ENCODE data around the gene RIMBP2.

Gene RIMBP2

GRCh38 chr12:130493951-130494350 lies 222.1 kb downstream of the RIMBP2 start:
- TF ChIP-seq GATA2 (IDR thresholded peaks at IDR 0.05; ENCODE audit: low read depth, low read length) (no peak), GATA3 (IDR thresholded peaks at IDR 0.05; ENCODE audit: low read depth, low read length) (no peak)

DNA sequence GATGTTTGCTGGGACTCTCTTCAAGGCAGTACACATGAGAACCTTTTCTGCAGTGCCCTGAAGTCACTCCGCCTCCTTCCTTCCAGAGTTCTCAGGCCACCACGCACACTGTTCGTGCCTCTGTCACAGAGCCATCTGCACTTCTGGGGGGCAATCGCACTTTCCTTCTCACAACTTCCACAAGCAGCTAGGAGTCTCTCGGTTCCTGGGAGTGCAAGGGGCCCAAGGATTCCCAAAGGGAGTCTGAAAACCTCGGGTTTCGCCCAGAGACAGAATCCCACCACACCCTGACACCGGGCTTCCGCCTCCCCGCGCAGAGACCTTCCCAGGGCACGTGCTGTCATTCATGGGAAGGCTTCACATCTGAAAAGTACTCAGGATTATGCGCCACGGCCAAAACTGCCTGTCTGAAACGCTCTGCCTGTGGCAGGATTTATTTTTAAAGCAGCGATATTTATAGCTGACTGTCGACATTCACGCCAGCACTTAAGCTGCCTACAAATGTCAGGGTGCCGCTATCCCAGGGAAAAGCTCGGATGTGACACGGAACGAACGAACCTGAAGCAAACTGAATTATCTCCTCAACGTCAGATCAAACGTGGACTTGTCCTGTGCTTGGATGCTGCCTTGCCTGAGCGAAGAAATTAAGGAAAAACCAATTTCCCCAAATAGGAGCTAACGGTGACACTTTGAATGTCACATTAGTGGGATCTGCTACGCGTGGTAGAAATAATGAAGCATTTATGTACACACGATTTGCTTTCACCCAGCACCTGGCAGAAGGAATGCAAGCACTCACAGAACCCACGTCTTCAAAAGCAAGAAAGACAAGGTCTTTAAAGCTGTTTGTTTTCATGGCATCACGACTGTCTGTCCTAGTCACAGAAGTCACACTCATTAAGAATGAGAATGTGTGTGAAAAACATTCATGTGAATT lies 224.4 kb downstream of the RIMBP2 start:
- TF ChIP-seq GATA2 (IDR thresholded peaks at IDR 0.05; ENCODE audit: low read depth, low read length) (no peak), GATA3 (IDR thresholded peaks at IDR 0.05; ENCODE audit: low read depth, low read length) (no peak)

DNA sequence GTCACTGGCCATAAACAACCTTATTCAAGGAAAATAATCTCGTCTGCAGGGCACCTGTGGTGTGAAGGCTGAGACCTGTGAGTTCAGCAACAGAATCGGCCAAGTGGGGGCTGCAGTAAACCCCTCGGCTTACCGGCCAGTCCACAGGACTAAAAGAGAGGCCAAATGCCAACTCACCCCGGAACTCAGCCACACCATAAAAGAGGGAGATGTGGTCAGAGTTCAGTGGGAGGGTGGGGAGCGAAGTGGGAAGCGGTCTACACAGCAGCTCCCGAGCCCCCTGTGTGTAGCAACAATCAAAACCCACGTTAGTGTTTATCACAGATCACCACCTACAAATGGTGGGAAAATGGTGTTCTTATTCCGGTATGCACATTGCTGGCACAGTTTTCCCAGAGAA lies 225.4 kb downstream of the RIMBP2 start:
- TF ChIP-seq GATA3 (IDR thresholded peaks at IDR 0.05; ENCODE audit: low read depth, low read length) = no peak
- TF ChIP-seq GATA2 (IDR thresholded peaks at IDR 0.05; ENCODE audit: low read depth, low read length) = no peak

DNA sequence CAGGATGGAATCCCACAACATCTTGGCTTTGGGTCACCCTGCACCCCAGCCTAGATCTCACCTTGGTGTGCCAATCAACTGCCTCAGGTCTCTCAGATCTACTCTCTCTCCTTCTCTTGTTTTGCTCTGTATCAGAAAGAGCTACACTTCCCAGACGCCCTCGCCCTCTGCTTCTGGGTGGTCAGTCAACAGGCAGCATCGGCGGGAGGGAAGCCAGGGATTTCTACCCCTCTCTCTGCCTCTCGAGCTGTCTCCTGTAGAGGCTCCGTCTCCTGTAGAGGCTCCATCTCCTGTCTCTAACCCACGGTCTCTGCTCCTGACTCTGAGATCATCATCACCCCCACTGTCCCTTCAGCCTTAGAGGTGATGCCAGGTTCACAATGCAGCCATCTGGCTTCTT lies 226.8 kb downstream of the RIMBP2 start:
- TF ChIP-seq GATA3 (IDR thresholded peaks at IDR 0.05; ENCODE audit: low read depth, low read length) (no peak), GATA2 (IDR thresholded peaks at IDR 0.05; ENCODE audit: low read depth, low read length) (no peak)

- TF ChIP-seq GATA3 (IDR thresholded peaks at IDR 0.05; ENCODE audit: low read depth, low read length) (no peak), GATA2 (IDR thresholded peaks at IDR 0.05; ENCODE audit: low read depth, low read length) (no peak)
These were observed 227.8 kb downstream of the RIMBP2 start for GRCh38 chr12:130488358-130488710.

DNA sequence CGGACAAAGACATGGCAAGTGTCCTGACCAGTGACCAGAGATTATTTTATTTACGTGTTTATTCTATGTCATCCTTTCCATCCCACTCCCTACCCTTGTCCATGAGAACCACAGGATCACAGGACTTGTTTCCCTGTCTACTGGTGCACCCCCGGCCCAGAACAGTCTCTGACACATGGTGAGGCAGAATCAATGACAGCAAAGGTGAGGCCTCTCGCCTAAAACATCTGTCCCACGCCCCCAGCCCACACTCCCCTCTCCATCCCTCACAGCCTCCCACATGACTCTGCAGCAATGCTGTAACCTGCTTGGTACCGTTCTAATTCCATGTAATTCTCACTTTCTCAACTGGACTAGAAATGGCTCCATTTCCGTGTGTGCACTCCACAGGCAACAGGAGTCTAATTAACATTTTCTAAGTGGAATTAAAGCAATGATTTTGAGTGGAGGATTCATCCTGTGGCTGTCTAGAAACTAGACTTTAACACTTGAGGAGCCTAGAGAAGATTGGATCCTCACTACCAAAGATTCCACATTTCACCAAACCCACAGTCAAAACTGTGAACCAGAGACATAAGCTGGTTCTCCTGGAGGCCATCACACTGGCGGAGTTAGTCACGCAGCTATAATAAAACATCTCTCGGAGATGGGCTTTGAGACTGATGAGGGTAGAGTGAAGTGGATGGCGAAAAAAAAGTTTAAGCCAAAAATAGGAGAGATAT lies 228.3 kb downstream of the RIMBP2 start:
- TF ChIP-seq GATA3 (IDR thresholded peaks at IDR 0.05; ENCODE audit: low read depth, low read length) (no peak), GATA2 (IDR thresholded peaks at IDR 0.05; ENCODE audit: low read depth, low read length) (no peak)

- TF ChIP-seq GATA2 (IDR thresholded peaks at IDR 0.05; ENCODE audit: low read depth, low read length) (no peak), GATA3 (IDR thresholded peaks at IDR 0.05; ENCODE audit: low read depth, low read length) (no peak)
These were observed 229.1 kb downstream of the RIMBP2 start for GRCh38 chr12:130486891-130487416.

GRCh38 chr12:130486146-130486435 lies 230.0 kb downstream of the RIMBP2 start:
- TF ChIP-seq GATA3 (IDR thresholded peaks at IDR 0.05; ENCODE audit: low read depth, low read length) (no peak), GATA2 (IDR thresholded peaks at IDR 0.05; ENCODE audit: low read depth, low read length) (no peak)

- TF ChIP-seq GATA3 (IDR thresholded peaks at IDR 0.05; ENCODE audit: low read depth, low read length) (no peak), GATA2 (IDR thresholded peaks at IDR 0.05; ENCODE audit: low read depth, low read length) (no peak)
These were observed 230.6 kb downstream of the RIMBP2 start for GRCh38 chr12:130485291-130486145.

GRCh38 chr12:130484221-130484620 lies 231.9 kb downstream of the RIMBP2 start:
- TF ChIP-seq GATA3 (IDR thresholded peaks at IDR 0.05; ENCODE audit: low read depth, low read length) (no peak), GATA2 (IDR thresholded peaks at IDR 0.05; ENCODE audit: low read depth, low read length) (no peak)

GRCh38 chr12:130483616-130484180 lies 232.4 kb downstream of the RIMBP2 start:
- TF ChIP-seq GATA3 (IDR thresholded peaks at IDR 0.05; ENCODE audit: low read depth, low read length) (no peak), GATA2 (IDR thresholded peaks at IDR 0.05; ENCODE audit: low read depth, low read length) (no peak)

DNA sequence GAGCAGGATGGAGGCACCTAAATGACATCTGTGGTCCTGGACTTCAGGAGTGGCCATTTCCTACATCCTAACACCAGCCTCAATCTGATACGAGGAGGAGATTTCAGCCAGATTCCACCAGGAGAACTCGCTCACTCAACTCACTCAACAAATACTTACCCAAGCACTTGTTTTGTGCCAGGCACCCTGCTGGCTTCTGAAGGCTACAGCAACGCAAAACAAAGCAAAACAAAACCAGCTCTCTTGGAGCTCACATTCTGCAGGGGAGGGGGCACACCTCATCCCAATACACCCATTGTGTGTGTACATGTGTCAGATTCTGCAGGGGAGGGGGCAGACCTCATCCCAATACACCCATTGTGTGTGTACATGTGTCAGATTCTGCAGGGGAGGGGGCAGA lies 233.7 kb downstream of the RIMBP2 start:
- TF ChIP-seq GATA3 (IDR thresholded peaks at IDR 0.05; ENCODE audit: low read depth, low read length) = no peak
- no peak for TF ChIP-seq GATA2 (IDR thresholded peaks at IDR 0.05; ENCODE audit: low read depth, low read length)

- TF ChIP-seq GATA2 (IDR thresholded peaks at IDR 0.05; ENCODE audit: low read depth, low read length) = no peak
- no peak for TF ChIP-seq GATA3 (IDR thresholded peaks at IDR 0.05; ENCODE audit: low read depth, low read length)
These were observed 234.7 kb downstream of the RIMBP2 start for GRCh38 chr12:130481392-130481879.

Data from SH-SY5Y (cell line).